Endothelial cell of umbilical vein (primary cell): ENCODE data around the gene SLC24A3. TPM values are rescaled to one million over a fixed set of nuclear protein-coding genes. Genes with fewer than 3 reads are reported as not detected.

Experiments used
- BruUV-seq: library from RNA; stranded (reverse); fragments of 400-500 nt; replicated peaks from 2 replicates; lab custom pipeline; 2021; lab: Mats Ljungman, UMichigan
- CTCF ChIA-PET: fragments of 300-600, 350-600 bp; sonication (Branson Sonifier 250); formaldehyde crosslinking; loops from one replicate; lab custom pipeline; 2021; ENCODE audit warnings: antibody characterized with exemption, inconsistent platforms; lab: Charles Lee
- POLR2A ChIA-PET: fragments of 300-600, 350-600 bp; sonication (Branson Sonifier 250); formaldehyde crosslinking; loops from one replicate; lab custom pipeline; 2021; ENCODE audit warnings: antibody characterized with exemption, inconsistent platforms; lab: Charles Lee
- DNase-seq: peaks from one replicate; pipeline ENCODE4 v3.0.0-alpha.2; 2011; ENCODE audit warnings: low read depth, low spot score
- FAIRE-seq: peaks from 2 replicates; lab custom pipeline; 2011; peaks lifted over from hg19 to GRCh38; lab: Jason Lieb, UNC
- H2AFZ ChIP-seq: 2 replicates; pipeline ENCODE4 v1.6.0; 2012; ENCODE audit warnings: low read depth, low read length, control low read depth, inconsistent platforms
- H3K27ac ChIP-seq: 2 replicates; pipeline ENCODE4 v1.5.1; 2011; ENCODE audit warnings: low read depth, mild to moderate bottlenecking, control low read depth, low read length, moderate library complexity; ENCODE audit not compliant: insufficient read depth
- H3K27me3 ChIP-seq, 2 experiments: 2 replicates each; pipeline versions ENCODE4 v1.6.0 to v1.6.1; 2011; ENCODE audit warnings: low read length in 2 of 2, mixed read lengths in 1 of 2; ENCODE audit not compliant: control insufficient read depth in 2 of 2, insufficient read depth in 2 of 2
- H3K36me3 ChIP-seq, 2 experiments: 2 replicates in 1 of 2; 3 replicates in 1 of 2; pipeline ENCODE4 v1.5.1; 2011; ENCODE audit warnings: low read length in 2 of 2, mild to moderate bottlenecking in 1 of 2, moderate library complexity in 1 of 2; ENCODE audit not compliant: control insufficient read depth in 2 of 2, insufficient read depth in 2 of 2; ENCODE audit errors: extremely low read depth in 1 of 2
- H3K4me1 ChIP-seq: 3 replicates; pipeline ENCODE4 v1.5.1; 2011; ENCODE audit warnings: mild to moderate bottlenecking, low read length; ENCODE audit not compliant: control insufficient read depth, insufficient read depth; ENCODE audit errors: extremely low read depth
- H3K4me2 ChIP-seq: 2 replicates; pipeline ENCODE4 v1.6.1; 2011; ENCODE audit warnings: low read length, control low read depth, mixed read lengths; ENCODE audit not compliant: insufficient read depth
- H3K4me3 ChIP-seq, 3 experiments: fragments of 200-600 bp in 1 of 3; sonication (generic), shearing (Covaris generic) in 1 of 3; replicated peaks in 1 of 3; 2 replicates each; pipeline ENCODE4 v1.5.1; 2011 to 2016; ENCODE audit warnings: control low read depth in 3 of 3, low read length in 3 of 3, mild to moderate bottlenecking in 2 of 3, inconsistent platforms in 1 of 3, low read depth in 1 of 3, moderate library complexity in 1 of 3; ENCODE audit not compliant: insufficient read depth in 1 of 3
- H3K79me2 ChIP-seq: 2 replicates; pipeline ENCODE4 v1.6.0; 2012; ENCODE audit warnings: low read length, inconsistent platforms; ENCODE audit not compliant: control insufficient read depth, insufficient read depth
- H3K9ac ChIP-seq: replicated peaks from 2 replicates; pipeline ENCODE3; 2011; ENCODE audit warnings: low read length, control low read depth; ENCODE audit not compliant: insufficient read depth; ENCODE audit errors: extremely low read depth
- H3K9me1 ChIP-seq: replicated peaks from 3 replicates; pipeline ENCODE4 v1.6.0; 2011; ENCODE audit warnings: mild to moderate bottlenecking, low read length; ENCODE audit not compliant: control insufficient read depth, insufficient read depth; ENCODE audit errors: extremely low read depth
- H3K9me3 ChIP-seq: replicated peaks from 2 replicates; pipeline ENCODE4 v1.5.1; 2012; ENCODE audit warnings: low read length, inconsistent platforms; ENCODE audit not compliant: control insufficient read depth, insufficient read depth
- H4K20me1 ChIP-seq: replicated peaks from 2 replicates; pipeline ENCODE3; 2011; ENCODE audit warnings: mild to moderate bottlenecking, low read length; ENCODE audit not compliant: control insufficient read depth, insufficient read depth; ENCODE audit errors: extremely low read depth
- CTCF ChIP-seq, 2 donors: IDR thresholded peaks; 1 replicate in 1 of 2; 2 replicates in 1 of 2; pipeline ENCODE4 v1.5.1; 2011; ENCODE audit warnings: low read length in 2 of 2, mild to moderate bottlenecking in 2 of 2, moderate library complexity in 2 of 2, control low read depth in 1 of 2, inconsistent platforms in 1 of 2, low read depth in 1 of 2; ENCODE audit not compliant: insufficient read depth in 1 of 2; ENCODE audit errors: extremely low read depth in 1 of 2
- EZH2 ChIP-seq: IDR thresholded peaks from 2 replicates; pipeline ENCODE4 v1.6.1; 2012; ENCODE audit warnings: borderline replicate concordance, low read depth, mild to moderate bottlenecking, moderate library complexity, low read length, inconsistent platforms; ENCODE audit not compliant: severe bottlenecking
- FOS ChIP-seq: IDR thresholded peaks from 2 replicates; pipeline ENCODE4 v1.6.1; 2011; ENCODE audit warnings: mild to moderate bottlenecking, low read length, moderate library complexity, borderline replicate concordance; ENCODE audit not compliant: insufficient read depth
- GATA2 ChIP-seq: IDR thresholded peaks from 2 replicates; pipeline ENCODE4 v1.7.0; 2011; ENCODE audit warnings: low read depth, mild to moderate bottlenecking, moderate library complexity, mixed read lengths, low read length; ENCODE audit not compliant: insufficient read length, insufficient read depth
- MAX ChIP-seq: IDR thresholded peaks from 2 replicates; pipeline ENCODE4 v1.6.1; 2011; ENCODE audit not compliant: insufficient read depth, insufficient read length
- MYC ChIP-seq: IDR thresholded peaks from one replicate; pipeline ENCODE4 v1.6.1; 2011; ENCODE audit warnings: mild to moderate bottlenecking, low read depth, low read length
- POLR2A ChIP-seq: IDR thresholded peaks from 2 replicates; pipeline ENCODE4 v1.6.1; 2012; ENCODE audit warnings: low read depth, mild to moderate bottlenecking, control low read depth, low read length
- dilution Hi-C: fragments of 300-500 bp; cut with MboI; formaldehyde crosslinking; loops from one replicate; pipeline ENCODE4 v1.15.0; 2019; ENCODE audit warnings: low sequenced_read_pairs; ENCODE audit not compliant: extremely low pct_ligation_motif_present
- intact Hi-C: fragments of 100-400 bp; cut with micrococcal nuclease; formaldehyde crosslinking; loops from one replicate; pipeline ENCODE4 v1.10.0; 2022
- polyA plus RNA-seq, 4 experiments: library from polyadenylated mRNA; depleted of rRNA in 3 of 4; stranded (reverse) in 3 of 4; unstranded in 1 of 4; fragments of >200 nt; gene quantifications; 2 replicates each; pipeline versions ENCODE4 v1.2.1 to v1.2.3, GENCODE V29; 2011 to 2012; ENCODE audit warnings: missing spikeins in 1 of 4
- total RNA-seq: library from RNA; stranded (reverse); gene quantifications from 2 replicates; pipeline ENCODE4 v1.2.3, GENCODE V29; 2021

Gene SLC24A3
- total and polyA plus RNA-seq, 2 donors (not counting 3 experiments of a cell fraction or from before 2014, with no cell fraction given), result not detected

- Histone ChIP-seq H3K4me1 (no peaks in the 10 kb centered on the region), H3K9ac (no peak overlapping the region), H3K9me3 (peaks cover 2% of the 10 kb centered on the region), H3K4me3 (no peak overlapping the region), H2AFZ (no peak overlapping the region), H3K27me3 (no peaks in the 10 kb centered on the region), H3K4me2 (no peak overlapping the region), H3K36me3 (no peaks in the 10 kb centered on the region), H3K9me1 (no peaks in the 10 kb centered on the region), H4K20me1 (no peaks in the 10 kb centered on the region), H3K79me2 (no peaks in the 10 kb centered on the region), H3K27ac (no peak overlapping the region)
- ChIA-PET CTCF (no interaction called here), POLR2A (no interaction called here)
- DNase-seq, result no peak
- dilution Hi-C loops (no loop called here), intact Hi-C loops (no loop called here)
- no peak for FAIRE-seq
- no TSS peak for BruUV-seq
- TF ChIP-seq POLR2A (no peak), CTCF (IDR thresholded peaks at IDR 0.05; ENCODE audit: extremely low read depth in 1 of 2, insufficient read depth in 1 of 2, low read depth in 1 of 2, low read length in 2 of 2) (no peak), MAX (no peak), FOS (no peak), GATA2 (no peak), EZH2 (no peak), MYC (no peak)
These were observed 41.7 kb downstream of the SLC24A3 start for GRCh38 chr20:19253916-19254820.
